Heart right ventricle (tissue), 16 donors: ENCODE results near the gene TSPAN18. TPM values are rescaled to one million over a fixed set of nuclear protein-coding genes. Genes with fewer than 3 reads are reported as not detected.

Source experiments
- ATAC-seq, 8 donors: fragments of 200-7000 bp; cut with Tn5 transposase; one replicate each; pipeline ENCODE4 v1.9.1; 2020; ENCODE audit warnings: mild to moderate bottlenecking in 8 of 8, moderate library complexity in 8 of 8, moderate number of reproducible peaks in 1 of 8
- DNase-seq, 2 donors: peaks; one replicate each; pipeline ENCODE4 v3.0.0-alpha.2; 2020
- H3K27ac ChIP-seq, 10 donors: fragments of 200-600 bp; sonication (generic) in 2 of 10; one replicate each; pipeline versions ENCODE4 v1.5.0 to v1.8.0; 2020 to 2022; ENCODE audit warnings: mild to moderate bottlenecking in 3 of 10
- H3K27me3 ChIP-seq, 7 donors: fragments of 200-600 bp; one replicate each; pipeline ENCODE4 v1.8.0; 2021 to 2022; ENCODE audit warnings: mild to moderate bottlenecking in 2 of 7
- H3K36me3 ChIP-seq, 9 donors: fragments of 200-600 bp; sonication (generic) in 1 of 9; one replicate each; pipeline versions ENCODE4 v1.5.0 to v1.8.0; 2020 to 2022; ENCODE audit warnings: mild to moderate bottlenecking in 2 of 9
- H3K4me1 ChIP-seq, 9 donors: fragments of 200-600 bp; sonication (generic) in 1 of 9; one replicate each; pipeline versions ENCODE4 v1.5.0 to v1.8.0; 2020 to 2022; ENCODE audit warnings: mild to moderate bottlenecking in 4 of 9
- H3K4me3 ChIP-seq, 10 donors: fragments of 200-600 bp; sonication (generic) in 2 of 10; one replicate each; pipeline versions ENCODE4 v1.5.0 to v1.8.0; 2020 to 2022; ENCODE audit warnings: mild to moderate bottlenecking in 7 of 10, moderate library complexity in 2 of 10
- H3K9me3 ChIP-seq, 11 donors: fragments of 200-600 bp in 10 of 11; sonication (generic) in 2 of 11; one replicate each; pipeline versions ENCODE4 v1.5.0 to v1.8.0; 2013 to 2022; ENCODE audit warnings: mild to moderate bottlenecking in 2 of 11, control low read depth in 1 of 11, moderate library complexity in 1 of 11
- WGBS, 2 donors: extraction: QIAGEN DNeasy Blood & Tissue Kit; methylation state at CpG; one replicate each; pipeline ENCODE4 v1.1.7; 2013; ENCODE audit warnings: inconsistent platforms in 1 of 2; 5-methylcytosine and 5-hydroxymethylcytosine counted together
- intact Hi-C, 10 donors: fragments of 100-400 bp; cut with DNase I; formaldehyde crosslinking; loops; one replicate each; pipeline versions ENCODE4 v1.11.1 to v1.14.2; 2022
- polyA plus RNA-seq, 2 donors: library from polyadenylated mRNA; stranded (reverse); fragments of 200-250 nt; gene quantifications; one replicate each; pipeline ENCODE4 v1.2.3, GENCODE V29; 2013
- total RNA-seq, 10 donors: library from RNA; stranded (reverse); fragmentation: NEBNext Ultra II Directional in 3 of 10; extraction: Animal tissue kit (Norgen Biotek cat#: 25700) in 3 of 10; gene quantifications; one replicate each; pipeline versions ENCODE4 v1.2.1 to v1.2.4, GENCODE V29; 2021 to 2023
- TF ChIP-seq, protein P1 (sequence below), 9 donors: fragments of 200-600 bp; sonication (generic) in 2 of 9; IDR thresholded peaks; one replicate each; pipeline versions ENCODE4 v1.5.0 to v1.8.0; 2021 to 2022; ENCODE audit warnings: antibody characterized with exemption in 9 of 9, mild to moderate bottlenecking in 5 of 9, moderate library complexity in 1 of 9
- donor health status: Arrhythmogenic right ventricular cardiomyopathy.
- donor health status: ischemic (EF 13 %, LVEDD 7.1; RV severe dilation, severe dysfunction).
- donor health status: healthy with polysubstance abuse.
- donor health status: DM: no; HTN: yes; CAD: no.
- donor health status: DM: no; HTN: no; CAD: no.
- donor health status: ischemic (EF 25% LVEDD 6.9; RV normal size, moderate dysfunction).
- donor health status: ischemic (EF 25% LVEDD 5.7; RV mildly dilated, moderate dysfunction).
- donor health status: healthy.
- donor health status: DM: yes; HTN: yes; CAD: no.
- donor health status: Ischemic cardiomyopathy.
- donor health status: ischemic (EF 35%, LVEDD 5.7; RV mildly dilated, moderate dysfunction).
- donor health status: nonischemic (EF 11% LVEDD 7.7; RV severe dilation, severe dysfunction).
- donor health status: DM: yes; HTN: yes; CAD: no.
- donor health status: PGD.
- donor health status: ischemic (EF 29% LVEDD 5.4; RV normal size, mild dysfunction).
- donor health status: nonischemic (EF 23%, LVEDD 6.1; RV moderate dilation, normal function).

TSPAN18 gene
- total and polyA plus RNA-seq, 12 donors = 37.7 to 140 (median 92.9) TPM

DNA sequence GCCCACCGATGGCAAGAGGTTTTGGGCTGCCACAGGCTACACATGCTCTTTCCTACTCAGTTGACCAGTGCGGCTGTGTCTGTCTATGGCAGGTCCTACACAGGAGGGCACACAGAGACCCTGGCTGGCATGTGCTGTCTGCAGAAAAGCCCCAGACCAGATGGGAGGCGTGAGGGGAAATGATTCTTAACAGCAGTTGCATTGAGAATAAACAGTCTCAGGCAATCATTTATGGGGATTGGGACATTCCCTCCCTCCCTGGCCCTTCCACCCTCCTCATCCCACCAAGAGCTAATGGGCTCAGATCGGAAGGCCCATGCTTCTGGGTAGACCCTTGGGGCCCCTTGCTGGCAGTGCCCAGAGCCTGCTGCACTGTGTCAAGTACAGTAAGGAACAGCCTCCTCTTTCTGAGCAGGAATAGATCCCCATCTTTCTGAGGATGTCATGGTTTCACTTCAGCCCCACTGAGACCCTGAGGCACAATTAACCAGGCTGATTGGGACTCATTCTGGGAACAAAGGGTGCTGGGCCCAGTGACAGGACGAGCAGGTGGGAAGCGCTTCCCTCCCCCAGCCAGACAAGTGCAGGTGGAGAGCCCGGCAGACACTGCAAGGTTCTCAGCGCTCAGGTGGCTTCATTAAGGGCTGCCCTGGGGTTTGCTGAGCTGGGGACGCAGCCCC, 28.3 kb downstream of the TSPAN18 start:
- TF ChIP-seq, protein P1, sequence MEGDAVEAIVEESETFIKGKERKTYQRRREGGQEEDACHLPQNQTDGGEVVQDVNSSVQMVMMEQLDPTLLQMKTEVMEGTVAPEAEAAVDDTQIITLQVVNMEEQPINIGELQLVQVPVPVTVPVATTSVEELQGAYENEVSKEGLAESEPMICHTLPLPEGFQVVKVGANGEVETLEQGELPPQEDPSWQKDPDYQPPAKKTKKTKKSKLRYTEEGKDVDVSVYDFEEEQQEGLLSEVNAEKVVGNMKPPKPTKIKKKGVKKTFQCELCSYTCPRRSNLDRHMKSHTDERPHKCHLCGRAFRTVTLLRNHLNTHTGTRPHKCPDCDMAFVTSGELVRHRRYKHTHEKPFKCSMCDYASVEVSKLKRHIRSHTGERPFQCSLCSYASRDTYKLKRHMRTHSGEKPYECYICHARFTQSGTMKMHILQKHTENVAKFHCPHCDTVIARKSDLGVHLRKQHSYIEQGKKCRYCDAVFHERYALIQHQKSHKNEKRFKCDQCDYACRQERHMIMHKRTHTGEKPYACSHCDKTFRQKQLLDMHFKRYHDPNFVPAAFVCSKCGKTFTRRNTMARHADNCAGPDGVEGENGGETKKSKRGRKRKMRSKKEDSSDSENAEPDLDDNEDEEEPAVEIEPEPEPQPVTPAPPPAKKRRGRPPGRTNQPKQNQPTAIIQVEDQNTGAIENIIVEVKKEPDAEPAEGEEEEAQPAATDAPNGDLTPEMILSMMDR (IDR thresholded peaks at IDR 0.05) = no peak
- 54 to 69% methylated on average over 9 of the region's 9 CpGs for WGBS, 2 donors
- Histone ChIP-seq H3K4me1 (peaks cover 6 to 74% (median 49%) of the 10 kb centered on the region in 9 donors), H3K27ac (peak overlapping the region in 6 of 10 donors; percentile 21 to 49 (median 33)), H3K9me3 (peaks cover 0 to 11% (median 0%) of the 10 kb centered on the region in 11 donors), H3K4me3 (no peak overlapping the region), H3K36me3 (no peaks in the 10 kb centered on the region), H3K27me3 (no peaks in the 10 kb centered on the region)
- intact Hi-C loops = no loop called here
- ATAC-seq (peak in 5 of 8 donors; percentile 8 to 45 (median 19)), DNase-seq (no peak)

DNA sequence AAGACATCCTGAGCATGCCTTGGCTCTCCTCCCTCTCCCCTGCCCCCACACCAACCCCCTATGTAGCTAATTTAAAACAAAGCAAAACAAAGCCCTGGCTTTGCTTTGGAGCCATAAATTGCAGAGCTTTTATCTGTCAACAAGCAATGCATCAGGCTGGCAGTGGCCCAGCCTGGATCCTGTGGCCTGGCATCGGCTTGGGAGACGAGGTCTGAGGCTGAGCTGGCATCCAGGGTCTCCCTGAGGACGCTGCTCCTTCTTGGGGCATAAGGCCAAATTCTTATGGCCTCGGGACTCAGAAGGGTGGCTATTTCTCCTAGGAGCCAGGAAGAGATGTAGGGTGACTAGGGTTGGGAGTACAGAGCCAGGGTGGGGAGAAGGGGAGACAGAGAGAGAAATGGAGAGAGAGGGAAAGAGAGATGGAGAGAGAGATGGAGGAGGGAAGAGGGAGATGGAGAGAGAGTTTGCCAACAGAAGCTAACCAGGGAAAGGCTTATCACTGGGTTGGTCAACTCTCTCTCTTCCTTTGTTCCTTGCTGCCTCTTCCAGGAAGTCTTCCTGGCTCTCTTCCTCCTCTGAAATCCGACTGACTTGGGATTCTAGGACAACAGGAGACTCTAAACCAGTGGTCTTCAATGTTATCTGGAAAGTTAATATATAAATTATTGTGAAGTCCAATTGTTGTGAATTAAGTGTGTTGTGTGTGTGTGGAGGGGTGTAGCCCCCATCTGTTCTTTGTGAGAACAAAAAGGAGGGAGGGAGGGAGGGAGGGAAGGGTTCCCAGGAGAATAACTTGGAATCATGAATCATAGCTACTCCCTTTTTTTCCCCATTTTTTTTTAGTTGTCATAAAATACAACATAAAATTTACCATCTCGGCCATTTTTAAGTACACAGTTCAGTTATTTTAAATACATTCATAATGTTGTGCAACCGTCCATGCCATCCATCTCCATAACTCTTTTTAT, 29.1 kb downstream of the TSPAN18 start:
- Histone ChIP-seq H3K27ac (peak overlapping the region in 6 of 10 donors; percentile 21 to 49 (median 33)), H3K4me3 (no peak overlapping the region), H3K27me3 (no peaks in the 10 kb centered on the region), H3K4me1 (peaks cover 8 to 74% (median 54%) of the 10 kb centered on the region in 9 donors), H3K36me3 (no peaks in the 10 kb centered on the region), H3K9me3 (peaks cover 0 to 11% (median 0%) of the 10 kb centered on the region in 11 donors)
- TF ChIP-seq, protein P1 (IDR thresholded peaks at IDR 0.05) = no peak
- WGBS, 2 donors = 49 to 53% methylated on average over 7 of the region's 7 CpGs
- DNase-seq = peak in 1 of 2 donors; percentile 52
- peak in 6 of 8 donors; percentile 20 to 45 (median 24) for ATAC-seq
- intact Hi-C loops = no loop called here

DNA sequence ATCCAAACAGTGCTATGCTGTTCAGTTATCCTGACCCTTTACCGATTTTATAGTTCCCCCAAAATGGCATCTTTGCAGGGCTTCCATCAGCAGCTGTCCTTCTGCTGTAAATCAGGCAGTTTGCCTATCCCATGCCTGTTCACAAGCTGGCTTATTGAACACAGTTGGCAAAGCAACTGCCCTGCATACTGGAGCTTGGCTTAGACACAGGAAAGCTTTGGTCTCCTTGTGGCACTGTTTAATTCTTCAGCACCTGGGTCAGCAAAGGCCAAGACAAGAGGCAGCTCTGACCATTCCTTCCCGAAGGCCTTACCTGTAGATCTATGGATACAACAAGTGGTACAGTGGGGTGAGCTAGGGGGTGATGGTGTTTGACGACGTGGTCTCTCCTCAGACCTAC, 32.2 kb downstream of the TSPAN18 start:
- peaks cover 0 to 11% (median 0%) of the 10 kb centered on the region in 11 donors for H3K9me3 ChIP-seq
- peak overlapping the region in 6 of 10 donors; percentile 3 to 92 (median 80) for H3K27ac ChIP-seq
- TF ChIP-seq, protein P1 (IDR thresholded peaks at IDR 0.05) = no peak
- H3K36me3 ChIP-seq = no peaks in the 10 kb centered on the region
- H3K4me3 ChIP-seq = no peak overlapping the region
- ATAC-seq = no peak
- WGBS, 2 donors = 85 to 88% methylated on average over 4 of the region's 4 CpGs
- H3K27me3 ChIP-seq = no peaks in the 10 kb centered on the region
- intact Hi-C loops = no loop called here
- peaks cover 14 to 84% (median 70%) of the 10 kb centered on the region in 9 donors for H3K4me1 ChIP-seq
- DNase-seq = no peak
